ENCODE data around the gene RRAS2. TPM values are rescaled to one million over a fixed set of nuclear protein-coding genes. Genes with fewer than 3 reads are reported as not detected.

Gene RRAS2
- total RNA-seq, 1 donor from 2014 or later: 150 TPM

DNA sequence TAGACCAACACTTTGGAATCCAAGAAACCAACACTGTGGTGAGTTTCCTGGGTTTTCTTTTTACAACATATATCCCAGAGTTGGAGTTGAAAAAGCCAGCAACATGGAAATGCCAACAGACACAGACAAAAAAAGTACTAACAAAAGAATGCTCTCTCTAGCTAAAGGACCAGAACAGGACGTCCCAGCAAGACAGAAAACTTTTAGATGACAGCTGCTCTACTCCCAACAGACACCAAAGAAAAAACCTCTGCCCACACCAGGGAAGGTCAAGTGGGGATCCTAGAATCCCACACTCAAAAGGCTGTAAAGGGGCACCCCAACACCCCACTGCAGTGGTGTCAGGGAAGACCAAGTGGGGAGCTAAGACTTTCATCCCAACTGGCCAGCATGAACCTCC is 23.3 kb downstream of the RRAS2 start:
- Mint-ChIP-seq H3K27ac (ENCODE audit: unreplicated experiment) (peak overlapping the region; percentile 95), H3K4me3 (ENCODE audit: unreplicated experiment) (peak overlapping the region; percentile 82)
- peaks cover 21% of the 10 kb centered on the region for H4K20me1 ChIP-seq (ENCODE audit: insufficient read depth, low read length)

DNA sequence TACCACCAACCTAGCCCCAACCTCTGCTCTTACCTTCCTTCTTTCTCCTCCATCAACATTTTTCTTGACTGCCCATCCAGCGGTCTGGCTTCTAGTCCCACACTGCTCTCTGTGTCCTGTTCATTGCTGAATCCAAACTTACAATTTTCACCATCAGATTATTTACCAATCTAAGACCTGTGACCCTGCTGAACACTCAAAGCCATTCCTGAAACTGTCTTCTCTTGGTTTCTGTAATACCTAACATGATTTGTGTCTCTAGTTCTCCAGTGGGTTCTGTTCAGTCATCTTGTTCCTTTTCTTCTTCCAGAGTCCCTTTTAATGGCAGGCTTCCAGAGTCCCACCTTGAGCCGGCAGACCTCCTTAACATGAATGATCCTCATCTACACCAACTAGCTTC is 24.1 kb downstream of the RRAS2 start:
- peaks cover 99% of the 10 kb centered on the region for H3K79me2 ChIP-seq (ENCODE audit: insufficient read depth, low read length)
- Mint-ChIP-seq H3K27me3 (ENCODE audit: low read depth, unreplicated experiment) (no peaks in the 10 kb centered on the region), H3K36me3 (ENCODE audit: low read depth, unreplicated experiment) (no peaks in the 10 kb centered on the region), H3K4me3 (ENCODE audit: unreplicated experiment) (peak overlapping the region; percentile 82), H3K9me3 (ENCODE audit: unreplicated experiment) (no peaks in the 10 kb centered on the region), H3K27ac (ENCODE audit: unreplicated experiment) (peak overlapping the region; percentile 95), H3K4me1 (ENCODE audit: low read depth, unreplicated experiment) (peaks cover 40% of the 10 kb centered on the region)
- no peak overlapping the region for H3K27ac ChIP-seq (ENCODE audit: low read depth, low read length)
- FAIRE-seq (no peak), DNase-seq (ENCODE audit: low read depth) (no peak)
- H2AFZ ChIP-seq (ENCODE audit: low read depth, low read length): no peak overlapping the region
- no peak overlapping the region for H3K4me3 ChIP-seq (ENCODE audit: insufficient read depth, low read depth, low read length)
- H3K4me2 ChIP-seq (ENCODE audit: low read length): no peak overlapping the region
- peaks cover 19% of the 10 kb centered on the region for H4K20me1 ChIP-seq (ENCODE audit: insufficient read depth, low read length)
- TF ChIP-seq, protein P1, sequence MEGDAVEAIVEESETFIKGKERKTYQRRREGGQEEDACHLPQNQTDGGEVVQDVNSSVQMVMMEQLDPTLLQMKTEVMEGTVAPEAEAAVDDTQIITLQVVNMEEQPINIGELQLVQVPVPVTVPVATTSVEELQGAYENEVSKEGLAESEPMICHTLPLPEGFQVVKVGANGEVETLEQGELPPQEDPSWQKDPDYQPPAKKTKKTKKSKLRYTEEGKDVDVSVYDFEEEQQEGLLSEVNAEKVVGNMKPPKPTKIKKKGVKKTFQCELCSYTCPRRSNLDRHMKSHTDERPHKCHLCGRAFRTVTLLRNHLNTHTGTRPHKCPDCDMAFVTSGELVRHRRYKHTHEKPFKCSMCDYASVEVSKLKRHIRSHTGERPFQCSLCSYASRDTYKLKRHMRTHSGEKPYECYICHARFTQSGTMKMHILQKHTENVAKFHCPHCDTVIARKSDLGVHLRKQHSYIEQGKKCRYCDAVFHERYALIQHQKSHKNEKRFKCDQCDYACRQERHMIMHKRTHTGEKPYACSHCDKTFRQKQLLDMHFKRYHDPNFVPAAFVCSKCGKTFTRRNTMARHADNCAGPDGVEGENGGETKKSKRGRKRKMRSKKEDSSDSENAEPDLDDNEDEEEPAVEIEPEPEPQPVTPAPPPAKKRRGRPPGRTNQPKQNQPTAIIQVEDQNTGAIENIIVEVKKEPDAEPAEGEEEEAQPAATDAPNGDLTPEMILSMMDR (IDR thresholded peaks at IDR 0.05; ENCODE audit: insufficient read depth, low read depth, low read length): no peak
- no peak for TF ChIP-seq EZH2 (IDR thresholded peaks at IDR 0.05; ENCODE audit: insufficient read depth, low read length)
- peaks cover 6% of the 10 kb centered on the region for H3K4me1 ChIP-seq (ENCODE audit: insufficient read depth, low read length)
- no peaks in the 10 kb centered on the region for H3K27me3 ChIP-seq (ENCODE audit: insufficient read depth, low read length)
- H3K36me3 ChIP-seq (ENCODE audit: insufficient read depth, low read length): no peaks in the 10 kb centered on the region
- H3K9ac ChIP-seq (ENCODE audit: low read length): no peak overlapping the region
- no peaks in the 10 kb centered on the region for H3K9me3 ChIP-seq (ENCODE audit: insufficient read depth, low read depth, low read length)

More for the DNA sequence above, 23.3 kb downstream of the RRAS2 start:
- peaks cover 99% of the 10 kb centered on the region for H3K79me2 ChIP-seq (ENCODE audit: insufficient read depth, low read length)
- H3K36me3 ChIP-seq (ENCODE audit: insufficient read depth, low read length): no peaks in the 10 kb centered on the region
- H3K27me3 Mint-ChIP-seq (ENCODE audit: low read depth, unreplicated experiment): no peaks in the 10 kb centered on the region
- no peak overlapping the region for H2AFZ ChIP-seq (ENCODE audit: low read depth, low read length)
- H3K4me2 ChIP-seq (ENCODE audit: low read length): peak overlapping the region; percentile 66
- H3K9me3 Mint-ChIP-seq (ENCODE audit: unreplicated experiment): no peaks in the 10 kb centered on the region
- H3K36me3 Mint-ChIP-seq (ENCODE audit: low read depth, unreplicated experiment): no peaks in the 10 kb centered on the region
- H3K9ac ChIP-seq (ENCODE audit: low read length): no peak overlapping the region
- no peak overlapping the region for H3K4me3 ChIP-seq (ENCODE audit: insufficient read depth, low read depth, low read length)
- H3K9me3 ChIP-seq (ENCODE audit: insufficient read depth, low read depth, low read length): no peaks in the 10 kb centered on the region
- peak overlapping the region; percentile 87 for H3K27ac ChIP-seq (ENCODE audit: low read depth, low read length)
- H3K4me1 Mint-ChIP-seq (ENCODE audit: low read depth, unreplicated experiment): peaks cover 44% of the 10 kb centered on the region
- no peak for TF ChIP-seq EZH2 (IDR thresholded peaks at IDR 0.05; ENCODE audit: insufficient read depth, low read length)
- TF ChIP-seq, protein P1 (IDR thresholded peaks at IDR 0.05; ENCODE audit: insufficient read depth, low read depth, low read length): no peak
- FAIRE-seq (peak; percentile 34), DNase-seq (ENCODE audit: low read depth) (no peak)
- peaks cover 6% of the 10 kb centered on the region for H3K4me1 ChIP-seq (ENCODE audit: insufficient read depth, low read length)
- no peaks in the 10 kb centered on the region for H3K27me3 ChIP-seq (ENCODE audit: insufficient read depth, low read length)

DNA sequence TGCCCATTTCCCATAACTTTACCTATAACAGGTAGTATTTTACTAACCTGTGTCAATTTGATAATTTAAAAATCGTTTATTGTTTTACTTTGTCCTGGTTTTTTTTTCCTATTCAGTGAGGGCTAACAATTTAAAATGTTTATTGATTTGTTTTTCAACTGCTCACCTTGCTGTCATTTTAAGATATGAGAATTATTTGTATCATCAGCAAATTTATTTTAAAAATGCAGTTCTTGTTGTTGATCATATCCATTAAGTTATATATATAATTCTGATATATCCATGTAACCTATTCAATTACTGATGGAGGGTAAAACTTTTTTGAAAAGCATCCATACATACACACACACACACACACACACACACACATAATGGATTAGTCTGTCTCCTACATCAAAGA is 24.8 kb downstream of the RRAS2 start:
- Histone ChIP-seq H3K4me2 (ENCODE audit: low read length) (no peak overlapping the region), H3K36me3 (ENCODE audit: insufficient read depth, low read length) (no peaks in the 10 kb centered on the region), H3K79me2 (ENCODE audit: insufficient read depth, low read length) (peaks cover 99% of the 10 kb centered on the region), H3K9ac (ENCODE audit: low read length) (no peak overlapping the region), H2AFZ (ENCODE audit: low read depth, low read length) (no peak overlapping the region), H3K27ac (ENCODE audit: low read depth, low read length) (no peak overlapping the region), H3K4me3 (ENCODE audit: insufficient read depth, low read depth, low read length) (no peak overlapping the region), H3K9me3 (ENCODE audit: insufficient read depth, low read depth, low read length) (no peaks in the 10 kb centered on the region), H4K20me1 (ENCODE audit: insufficient read depth, low read length) (peaks cover 19% of the 10 kb centered on the region), H3K4me1 (ENCODE audit: insufficient read depth, low read length) (peaks cover 6% of the 10 kb centered on the region), H3K27me3 (ENCODE audit: insufficient read depth, low read length) (no peaks in the 10 kb centered on the region)
- no peak for DNase-seq (ENCODE audit: low read depth)
- no peak for FAIRE-seq
- Mint-ChIP-seq H3K4me3 (ENCODE audit: unreplicated experiment) (peak overlapping the region; percentile 82), H3K36me3 (ENCODE audit: low read depth, unreplicated experiment) (no peaks in the 10 kb centered on the region), H3K9me3 (ENCODE audit: unreplicated experiment) (no peaks in the 10 kb centered on the region), H3K4me1 (ENCODE audit: low read depth, unreplicated experiment) (peaks cover 40% of the 10 kb centered on the region), H3K27ac (ENCODE audit: unreplicated experiment) (peak overlapping the region; percentile 95), H3K27me3 (ENCODE audit: low read depth, unreplicated experiment) (no peaks in the 10 kb centered on the region)
- TF ChIP-seq, protein P1 (IDR thresholded peaks at IDR 0.05; ENCODE audit: insufficient read depth, low read depth, low read length): no peak
- no peak for TF ChIP-seq EZH2 (IDR thresholded peaks at IDR 0.05; ENCODE audit: insufficient read depth, low read length)

Measured in astrocyte (in vitro differentiated cells and primary cell).